Endometrial microvascular endothelial cells (primary cell): ENCODE measurements around the gene ERF. TPM values are rescaled to one million over a fixed set of nuclear protein-coding genes. Genes with fewer than 3 reads are reported as not detected.

Experiments used
- in situ Hi-C: cut with HindIII; loops from 2 replicates; pipeline ENCODE4 v1.10.0; 2017; ENCODE audit warnings: low sequenced_read_pairs, low pct_unique_long_range_greater_than_20kb; ENCODE audit errors: inconsistent ontology term
- total RNA-seq: library from RNA; depleted of rRNA; stranded (reverse); fragments of >200 nt; gene quantifications from one replicate; pipeline ENCODE4 v1.2.3, GENCODE V29; 2015; ENCODE audit errors: inconsistent ontology term

ERF gene
- total RNA-seq = 53.4 TPM

GRCh38 chr19:42254850-42255765 lies at the start of gene ERF:
ERF (minus strand) TSS chr19:42255128; CDS start chr19:42254999, 129 bp downstream.
- in situ Hi-C loops = no loop called here

DNA sequence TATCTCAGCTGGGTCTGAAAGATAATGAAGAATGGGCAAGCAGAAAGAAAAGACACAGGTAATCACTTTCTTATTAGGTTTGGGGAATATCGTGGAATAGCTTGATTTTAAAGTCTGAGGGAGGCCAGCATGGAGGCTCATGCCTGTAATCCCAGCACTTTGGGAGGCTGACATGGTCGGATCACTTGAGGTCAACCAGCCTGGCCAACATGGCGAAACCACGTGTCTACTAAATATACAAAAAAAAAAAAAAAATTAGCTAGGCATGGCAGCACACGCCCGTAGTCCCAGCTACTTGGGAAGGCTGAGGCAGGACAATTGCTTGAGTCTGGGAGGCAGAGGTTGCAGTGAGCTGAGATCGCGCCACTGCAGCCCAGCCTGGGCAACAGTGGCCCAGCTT lies 48.9 kb upstream of the ERF start:
- in situ Hi-C loops = no loop called here

GRCh38 chr19:42303101-42303464 lies 48.2 kb upstream of the ERF start:
- in situ Hi-C loops = no loop called here

GRCh38 chr19:42301646-42302203 lies 46.8 kb upstream of the ERF start, which contains the start of gene PRR19:
PRR19 (plus strand) TSS chr19:42302132; CDS start chr19:42309585, 7,453 bp downstream.
- in situ Hi-C loops = no loop called here

DNA sequence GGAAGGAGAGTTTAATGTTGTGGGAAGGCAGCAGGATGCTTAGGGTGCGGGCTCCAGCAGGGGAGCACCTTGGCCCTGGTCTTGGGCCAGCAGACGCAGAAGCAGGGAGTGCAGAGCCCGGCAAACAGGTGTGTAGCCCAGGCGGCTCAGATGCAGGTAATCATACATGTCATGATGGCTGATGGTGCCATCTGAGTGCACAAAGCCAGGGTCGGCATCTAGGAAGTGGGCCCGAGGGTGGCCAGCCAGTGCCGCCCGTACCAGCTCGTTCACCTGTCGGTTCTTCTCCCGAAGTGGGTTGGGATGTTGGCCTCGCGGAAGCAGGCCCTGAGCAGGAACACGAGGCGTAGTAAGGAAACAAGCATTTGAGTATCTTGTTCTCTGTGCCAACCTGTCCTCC lies 42.1 kb upstream of the ERF start:
- in situ Hi-C loops = no loop called here

DNA sequence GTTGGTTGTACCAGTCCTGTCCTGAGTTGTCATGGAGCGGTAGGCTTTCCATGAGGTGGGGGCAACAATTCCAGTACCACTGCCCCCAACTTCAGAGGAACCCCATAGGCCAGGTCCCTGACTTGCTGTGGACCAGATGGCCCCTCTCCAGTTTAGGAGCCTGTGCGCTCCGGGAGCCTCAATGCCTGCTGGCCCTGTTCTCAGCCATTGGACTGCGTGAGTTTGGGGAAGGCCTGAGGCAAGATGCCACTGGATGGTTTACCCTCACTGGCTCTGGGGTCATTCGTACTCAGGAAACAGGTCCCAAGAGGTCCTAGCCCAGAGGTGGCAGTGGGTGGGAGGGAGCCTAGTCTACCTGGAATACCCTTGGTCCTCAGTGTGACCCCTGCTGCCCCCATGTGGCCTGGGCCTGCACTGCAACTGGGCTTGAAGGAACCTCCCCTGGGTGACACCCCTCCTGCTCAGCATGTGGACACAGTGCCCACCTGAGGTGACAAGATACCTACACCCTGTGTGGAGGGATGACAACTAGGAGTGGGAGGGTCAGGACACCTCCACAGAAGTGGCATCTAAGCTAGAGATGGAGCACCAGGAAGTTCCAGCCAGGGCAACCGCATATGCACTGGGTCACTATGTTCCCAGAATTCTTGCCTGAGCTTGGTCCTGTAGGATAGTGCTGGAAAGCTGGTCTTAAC lies 41.0 kb upstream of the ERF start:
- in situ Hi-C loops = no loop called here

DNA sequence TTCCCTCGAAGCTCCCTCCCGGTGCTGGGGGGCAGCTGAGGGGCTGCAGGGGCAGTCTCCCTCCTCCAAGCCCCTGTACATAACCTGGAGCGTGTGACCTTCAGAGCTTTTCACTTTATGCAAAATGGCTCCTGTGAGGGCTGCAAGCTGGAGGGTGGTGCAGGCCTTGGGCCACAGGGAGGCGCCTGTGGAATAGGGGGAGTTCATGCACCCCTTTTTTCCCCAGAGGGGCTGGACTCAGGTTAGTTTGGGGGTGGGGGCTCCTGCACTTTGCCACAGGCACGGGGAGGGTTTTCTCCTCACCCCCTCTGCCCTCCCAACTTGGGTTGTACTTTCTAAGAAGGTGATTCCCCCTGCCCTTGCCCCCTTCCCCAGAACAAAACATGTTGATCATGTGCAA lies 40.4 kb upstream of the ERF start:
- in situ Hi-C loops = no loop called here

GRCh38 chr19:42294471-42295137 lies 39.7 kb upstream of the ERF start:
- in situ Hi-C loops = no loop called here

- in situ Hi-C loops = no loop called here
These were observed 39.0 kb upstream of the ERF start for GRCh38 chr19:42293948-42294347.

DNA sequence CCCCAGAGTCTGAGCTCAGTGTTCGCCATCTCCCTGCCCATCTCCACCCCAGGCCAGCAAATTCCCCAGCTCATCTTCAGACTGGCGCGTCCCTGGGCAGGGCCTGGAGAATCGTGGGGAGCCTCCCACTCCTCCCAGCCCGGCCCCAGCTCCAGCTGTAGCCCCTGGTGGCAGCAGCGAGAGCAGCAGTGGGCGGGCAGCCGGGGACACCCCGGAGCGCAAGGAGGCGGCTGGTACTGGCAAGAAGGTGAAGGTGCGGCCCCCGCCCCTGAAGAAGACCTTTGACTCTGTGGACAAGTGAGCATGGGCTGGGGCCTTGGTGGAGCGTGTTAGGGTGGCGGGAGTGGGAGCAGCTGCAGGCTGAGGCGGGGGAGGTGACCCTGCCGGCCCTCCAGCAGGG lies 38.6 kb upstream of the ERF start:
- in situ Hi-C loops = no loop called here

GRCh38 chr19:42292963-42293362 lies 38.0 kb upstream of the ERF start:
- in situ Hi-C loops = no loop called here

DNA sequence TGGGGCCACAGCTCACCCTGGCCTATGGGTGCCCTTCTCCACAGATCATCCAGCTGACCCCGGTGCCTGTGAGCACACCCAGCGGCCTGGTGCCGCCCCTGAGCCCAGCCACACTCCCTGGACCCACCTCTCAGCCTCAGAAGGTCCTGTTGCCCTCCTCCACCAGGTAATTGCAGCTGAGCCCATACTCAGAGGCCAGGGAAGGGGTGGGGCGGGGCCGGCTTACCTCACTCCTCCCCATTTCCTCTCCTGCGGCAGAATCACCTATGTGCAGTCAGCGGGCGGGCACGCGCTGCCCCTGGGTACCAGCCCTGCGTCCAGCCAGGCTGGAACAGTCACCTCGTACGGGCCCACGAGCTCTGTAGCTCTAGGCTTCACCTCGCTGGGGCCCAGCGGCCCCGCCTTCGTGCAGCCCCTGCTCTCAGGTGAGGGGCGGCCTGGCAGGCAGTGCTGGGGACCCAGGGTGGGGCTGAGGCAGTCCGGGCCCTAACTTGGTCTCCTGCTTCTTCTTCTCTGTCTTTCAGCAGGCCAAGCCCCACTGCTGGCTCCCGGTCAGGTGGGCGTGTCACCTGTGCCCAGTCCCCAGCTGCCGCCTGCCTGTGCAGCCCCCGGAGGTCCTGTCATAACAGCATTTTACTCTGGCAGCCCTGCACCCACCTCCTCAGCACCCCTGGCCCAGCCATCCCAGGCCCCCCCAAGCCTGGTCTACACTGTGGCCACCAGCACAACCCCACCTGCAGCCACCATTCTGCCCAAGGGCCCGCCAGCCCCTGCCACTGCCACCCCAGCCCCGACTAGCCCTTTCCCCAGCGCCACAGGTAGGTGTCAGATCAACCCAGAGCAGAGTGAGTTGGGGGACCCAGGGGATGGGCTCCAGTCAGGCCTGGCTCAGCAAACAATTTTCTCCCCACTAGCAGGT lies 37.4 kb upstream of the ERF start:
- in situ Hi-C loops = no loop called here

DNA sequence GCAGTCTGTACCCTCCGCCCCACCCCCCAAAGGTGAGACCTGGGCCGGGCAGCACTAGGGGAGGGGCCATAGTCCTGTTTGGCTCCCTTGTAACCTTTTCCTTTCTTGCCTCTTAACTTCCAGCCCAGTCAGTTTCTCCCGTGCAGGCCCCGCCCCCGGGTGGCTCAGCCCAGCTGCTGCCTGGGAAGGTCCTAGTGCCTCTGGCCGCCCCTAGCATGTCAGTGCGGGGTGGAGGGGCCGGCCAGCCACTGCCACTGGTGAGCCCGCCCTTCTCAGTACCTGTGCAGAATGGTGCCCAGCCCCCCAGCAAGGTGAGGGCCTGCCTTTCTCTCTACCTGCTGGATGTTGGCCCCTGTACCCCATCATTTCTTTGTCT lies 36.5 kb upstream of the ERF start:
- in situ Hi-C loops = no loop called here

DNA sequence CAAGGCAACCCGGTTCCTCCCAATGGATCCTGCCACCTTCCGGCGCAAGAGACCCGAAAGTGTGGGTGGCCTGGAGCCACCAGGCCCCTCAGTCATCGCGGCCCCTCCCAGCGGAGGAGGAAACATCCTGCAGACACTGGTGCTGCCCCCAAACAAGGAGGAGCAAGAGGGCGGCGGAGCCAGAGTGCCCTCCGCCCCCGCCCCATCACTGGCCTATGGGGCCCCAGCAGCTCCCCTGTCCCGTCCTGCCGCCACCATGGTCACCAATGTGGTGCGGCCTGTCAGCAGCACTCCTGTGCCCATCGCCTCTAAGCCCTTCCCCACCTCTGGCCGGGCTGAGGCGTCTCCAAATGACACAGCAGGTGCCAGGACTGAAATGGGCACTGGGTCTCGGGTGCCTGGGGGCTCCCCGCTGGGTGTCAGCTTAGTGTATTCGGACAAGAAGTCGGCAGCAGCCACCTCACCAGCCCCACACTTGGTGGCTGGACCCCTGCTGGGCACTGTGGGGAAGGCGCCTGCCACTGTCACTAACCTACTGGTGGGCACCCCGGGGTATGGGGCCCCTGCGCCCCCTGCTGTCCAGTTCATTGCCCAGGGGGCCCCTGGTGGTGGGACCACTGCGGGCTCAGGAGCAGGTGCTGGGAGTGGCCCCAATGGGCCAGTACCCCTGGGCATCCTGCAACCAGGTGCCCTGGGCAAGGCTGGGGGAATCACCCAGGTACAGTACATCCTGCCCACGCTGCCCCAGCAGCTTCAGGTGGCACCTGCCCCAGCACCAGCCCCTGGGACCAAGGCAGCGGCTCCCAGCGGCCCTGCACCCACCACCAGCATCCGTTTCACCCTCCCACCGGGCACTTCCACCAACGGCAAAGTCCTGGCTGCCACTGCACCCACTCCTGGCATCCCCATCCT lies 35.9 kb upstream of the ERF start:
- in situ Hi-C loops = no loop called here

GRCh38 chr19:42290136-42290522 lies 35.2 kb upstream of the ERF start:
- in situ Hi-C loops = no loop called here

- in situ Hi-C loops = no loop called here
These were observed 34.7 kb upstream of the ERF start for GRCh38 chr19:42289556-42290041.

- in situ Hi-C loops = no loop called here
These were observed 34.1 kb upstream of the ERF start for GRCh38 chr19:42288881-42289555.
